Stimulated activated CD4-positive, alpha-beta T cell treated with anti-CD3 and anti-CD28 coated beads, Interleukin-2, amount 100 ng/mL, for 4 hours (primary cell): ENCODE measurements around the gene TESK1.
A peak's percentile ranks its signal among the peaks of the same experiment; 100 is the strongest.
"Not testable (repeated sequence)": the region's sequence is repeated elsewhere in the genome, so short reads cannot be mapped to it uniquely, and the experiment has no call there.

ENCODE experiments used
- DNase-seq: peaks from one replicate; pipeline ENCODE4 v3.0.0-alpha.2; 2020; ENCODE audit warnings: low read depth

TESK1 gene

GRCh38 chr9:35615981-35616680 lies 11.1 kb downstream of the TESK1 start:
- DNase-seq, result no peak

- DNase-seq, result peak; percentile 44
Measured at GRCh38 chr9:35616681-35617459, 11.8 kb downstream of the TESK1 start.

GRCh38 chr9:35617548-35617947 lies 12.5 kb downstream of the TESK1 start:
- DNase-seq, result no peak

- DNase-seq, result no peak
Measured at GRCh38 chr9:35618325-35618727, 13.3 kb downstream of the TESK1 start, which contains the start of gene CD72. Gene CD72 (minus strand): TSS chr9:35618413. CDS start chr9:35618303, 110 bp downstream.

GRCh38 chr9:35618854-35619799 lies 14.1 kb downstream of the TESK1 start:
- no peak for DNase-seq

GRCh38 chr9:35619800-35620158 lies 14.7 kb downstream of the TESK1 start:
- DNase-seq, result no peak

- no peak for DNase-seq
Measured at GRCh38 chr9:35627575-35627974, 22.5 kb downstream of the TESK1 start.

GRCh38 chr9:35628389-35628991 lies 23.4 kb downstream of the TESK1 start:
- no peak for DNase-seq

GRCh38 chr9:35629597-35629996 lies 24.5 kb downstream of the TESK1 start:
- DNase-seq, result no peak

GRCh38 chr9:35635730-35636129 lies 30.7 kb downstream of the TESK1 start:
- no peak for DNase-seq

- no peak for DNase-seq
Measured at GRCh38 chr9:35636135-35636876, 31.2 kb downstream of the TESK1 start.

GRCh38 chr9:35636877-35637246 lies 31.8 kb downstream of the TESK1 start:
- DNase-seq, result not testable (repeated sequence)

GRCh38 chr9:35637427-35637955 lies 32.4 kb downstream of the TESK1 start:
- DNase-seq, result not testable (repeated sequence)

GRCh38 chr9:35638751-35639150 lies 33.7 kb downstream of the TESK1 start:
- not testable (repeated sequence) for DNase-seq

GRCh38 chr9:35639225-35639624 lies 34.2 kb downstream of the TESK1 start:
- not testable (repeated sequence) for DNase-seq

GRCh38 chr9:35639631-35640030 lies 34.6 kb downstream of the TESK1 start:
- no peak for DNase-seq

- not testable (repeated sequence) for DNase-seq
Measured at GRCh38 chr9:35640431-35640830, 35.4 kb downstream of the TESK1 start.

- not testable (repeated sequence) for DNase-seq
Measured at GRCh38 chr9:35641478-35641877, 36.4 kb downstream of the TESK1 start.

GRCh38 chr9:35643046-35643445 lies 38.0 kb downstream of the TESK1 start:
- DNase-seq, result no peak

GRCh38 chr9:35645736-35646135 lies 40.7 kb downstream of the TESK1 start:
- not testable (repeated sequence) for DNase-seq

- no peak for DNase-seq
Measured at GRCh38 chr9:35646153-35646532, 41.1 kb downstream of the TESK1 start.
